ENCODE measurements around the gene KLHL13.

- TF ChIP-seq CTCF (conservative IDR thresholded peaks at IDR 0.05) (no peak), EZH2 (IDR thresholded peaks at IDR 0.05; ENCODE audit: low read depth) (no peak)
These were observed 221.2 kb downstream of the KLHL13 start for GRCh38 chrX:117895418-117895817.
